HG02571 (cell line): ENCODE measurements around the gene NKIRAS2.

Source experiments
- ATAC-seq: cut with Tn5 transposase; IDR thresholded peaks from one replicate; pipeline ENCODE4 v1.9.1; 2021; ENCODE audit warnings: mild to moderate bottlenecking, moderate library complexity; ENCODE audit not compliant: unreplicated experiment

Gene NKIRAS2

DNA sequence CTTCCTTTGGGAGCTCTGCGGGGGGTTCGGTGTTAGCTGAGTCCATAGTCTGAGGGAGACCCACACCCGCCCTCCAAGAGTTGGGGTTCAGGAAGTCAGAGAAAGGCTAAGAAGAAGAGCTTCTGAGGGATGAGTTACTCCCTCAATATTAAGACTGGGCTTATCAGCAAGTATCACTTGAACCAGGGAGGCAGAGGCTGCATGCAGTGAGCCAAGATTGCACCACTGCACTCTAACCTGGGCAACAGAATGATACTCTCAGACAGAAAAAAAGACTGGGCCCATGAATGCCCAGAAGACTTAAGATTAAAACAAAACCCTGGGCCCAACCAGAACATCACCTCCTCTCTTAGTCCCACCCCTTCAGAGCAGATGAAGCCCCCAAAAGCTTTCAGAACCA is 6.0 kb downstream of the NKIRAS2 start:
- no peak for ATAC-seq

DNA sequence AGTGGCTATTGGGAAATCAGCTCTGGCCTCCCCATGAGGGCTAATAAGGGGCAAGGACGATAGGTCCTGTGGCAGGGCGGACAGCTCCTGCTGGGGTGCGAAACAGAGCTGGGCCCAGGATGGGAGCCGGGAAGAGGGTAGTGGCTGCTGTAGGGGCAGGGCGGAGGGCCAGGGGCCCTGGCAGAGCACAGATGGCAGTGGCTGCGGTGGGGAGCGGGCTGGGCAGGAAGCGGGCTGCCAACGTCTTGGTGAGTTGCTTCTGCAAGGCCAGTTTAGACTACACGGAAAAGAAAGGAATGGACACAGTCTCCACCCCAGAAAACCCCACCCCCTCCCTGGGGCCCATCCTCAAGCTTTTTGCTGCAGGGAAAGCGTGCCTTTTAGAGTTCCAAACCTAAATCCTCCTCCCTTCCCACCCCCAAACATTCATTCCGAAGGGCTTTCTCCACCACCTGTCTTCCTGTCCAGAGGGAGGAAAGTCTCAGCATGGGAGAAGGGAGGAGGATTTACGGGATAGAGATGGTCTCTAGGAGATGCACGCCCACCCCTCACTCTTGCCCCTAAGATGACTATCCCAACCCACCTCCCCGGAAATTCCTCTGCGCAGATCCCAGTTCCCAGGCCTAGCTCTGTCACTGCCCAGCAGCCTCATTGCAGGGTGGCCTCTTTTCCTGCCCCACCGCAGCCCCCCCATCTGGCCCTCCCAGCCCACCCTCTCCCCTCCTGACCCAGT is 7.1 kb downstream of the NKIRAS2 start:
- no peak for ATAC-seq

DNA sequence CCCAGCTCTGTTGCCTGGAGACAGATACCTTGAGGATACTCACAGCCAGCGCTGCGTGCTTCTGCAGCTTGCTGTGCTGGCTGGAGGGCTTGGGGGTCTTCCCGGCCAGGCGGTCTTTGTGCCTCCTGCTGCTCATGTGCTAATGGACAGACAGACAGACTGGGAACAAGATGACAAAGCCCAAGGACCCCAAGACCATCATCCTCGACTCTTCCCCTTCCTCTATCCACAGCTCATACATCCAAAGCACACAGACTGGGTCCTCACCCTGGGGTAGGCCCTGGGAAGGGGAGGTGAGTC is 7.7 kb downstream of the NKIRAS2 start:
- no peak for ATAC-seq

DNA sequence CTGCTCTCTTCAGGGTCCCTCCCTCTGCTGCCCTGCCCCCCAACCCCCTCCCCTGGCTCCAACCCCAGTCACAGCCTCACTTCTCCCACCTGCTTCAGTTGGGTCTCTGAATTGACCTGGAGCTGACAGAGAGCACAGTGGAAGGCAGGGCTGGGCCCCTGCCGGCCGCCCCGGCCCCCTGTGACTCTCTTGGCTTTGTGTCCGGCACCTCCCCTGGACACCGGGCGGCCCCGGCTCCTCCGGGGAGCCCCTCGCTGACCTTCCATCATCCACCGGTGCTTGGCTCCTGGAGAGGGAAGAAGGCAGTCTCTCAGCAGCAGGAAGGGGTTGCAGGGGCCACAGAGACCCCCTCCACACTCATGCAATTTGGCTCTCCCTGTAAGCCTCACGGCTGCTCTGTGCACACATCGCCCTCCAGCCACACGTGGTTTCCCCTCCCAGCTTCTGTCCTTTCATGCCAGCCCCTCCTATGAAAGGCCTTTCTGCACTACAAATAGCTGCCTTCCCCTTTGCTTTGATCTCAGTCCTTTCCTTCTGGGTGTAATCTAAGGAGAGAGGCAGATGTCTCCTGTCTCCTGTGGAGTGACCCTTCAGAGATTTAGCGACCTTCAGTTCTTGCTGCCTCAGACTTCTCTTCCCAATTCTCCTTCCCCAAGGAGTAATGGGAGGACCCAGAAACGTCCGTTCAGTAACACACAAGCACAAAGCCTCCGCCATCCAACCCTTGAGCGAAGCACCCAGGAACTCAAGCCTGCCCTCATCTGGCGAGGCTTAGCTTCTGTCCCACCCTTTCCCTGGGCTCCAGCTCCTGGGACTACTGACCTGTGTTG is 8.3 kb downstream of the NKIRAS2 start:
- no peak for ATAC-seq

DNA sequence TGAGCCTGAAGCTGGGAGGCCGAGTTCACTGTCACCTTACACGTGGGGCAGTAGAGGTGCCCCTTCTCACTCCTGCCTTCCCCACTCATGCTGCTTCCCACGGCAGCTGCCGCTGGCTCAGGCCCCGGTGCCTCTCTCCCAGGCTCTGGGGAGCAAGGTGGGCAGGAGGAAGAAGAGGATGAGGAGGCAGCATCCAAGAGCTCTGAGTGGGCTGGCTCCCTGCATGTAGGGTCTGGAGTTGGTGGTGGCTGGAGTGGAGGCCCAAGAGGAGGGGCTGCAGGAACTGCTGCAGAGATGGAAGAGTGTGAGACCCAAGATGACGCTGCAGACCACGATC is 8.9 kb downstream of the NKIRAS2 start:
- ATAC-seq = no peak

DNA sequence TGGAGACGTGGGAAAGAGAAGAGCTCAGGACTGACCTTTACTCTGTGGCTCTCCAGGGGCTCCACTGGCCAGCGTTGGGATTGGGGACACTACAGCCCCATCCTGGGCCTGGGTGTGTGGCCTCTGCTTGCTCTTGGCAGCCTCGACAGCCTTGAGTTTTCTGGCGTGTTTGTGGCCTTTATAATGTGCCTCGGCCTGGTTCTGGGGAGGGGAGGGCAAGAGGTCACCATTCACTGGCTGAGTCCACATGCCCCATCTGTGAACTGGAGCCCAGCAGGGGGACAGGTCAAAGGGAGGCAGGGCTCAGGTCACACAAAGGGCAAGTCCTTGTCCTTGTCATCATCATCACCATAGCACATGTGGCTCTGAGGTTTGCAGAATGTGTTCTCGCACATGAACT is 11.7 kb downstream of the NKIRAS2 start:
- ATAC-seq = no peak

DNA sequence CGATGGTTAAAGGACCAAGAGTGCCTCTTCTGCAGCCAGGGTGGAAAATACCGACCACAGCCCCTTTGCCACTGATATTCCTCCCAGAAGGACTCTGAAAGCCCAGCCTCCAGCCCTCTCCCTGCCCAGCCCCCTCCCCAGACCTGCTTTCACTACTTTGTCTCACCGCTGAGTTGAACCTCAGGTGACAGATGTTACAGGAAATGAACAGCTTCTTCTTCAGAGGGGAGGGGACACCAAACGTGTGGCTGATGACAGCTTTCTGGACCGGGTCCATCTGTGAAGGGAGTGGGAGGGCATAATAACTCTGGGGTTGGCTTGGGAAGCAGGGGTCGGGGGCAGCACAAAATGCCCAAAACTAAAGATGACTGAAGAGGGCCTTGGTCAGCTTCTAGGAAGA is 14.2 kb downstream of the NKIRAS2 start:
- ATAC-seq = no peak

DNA sequence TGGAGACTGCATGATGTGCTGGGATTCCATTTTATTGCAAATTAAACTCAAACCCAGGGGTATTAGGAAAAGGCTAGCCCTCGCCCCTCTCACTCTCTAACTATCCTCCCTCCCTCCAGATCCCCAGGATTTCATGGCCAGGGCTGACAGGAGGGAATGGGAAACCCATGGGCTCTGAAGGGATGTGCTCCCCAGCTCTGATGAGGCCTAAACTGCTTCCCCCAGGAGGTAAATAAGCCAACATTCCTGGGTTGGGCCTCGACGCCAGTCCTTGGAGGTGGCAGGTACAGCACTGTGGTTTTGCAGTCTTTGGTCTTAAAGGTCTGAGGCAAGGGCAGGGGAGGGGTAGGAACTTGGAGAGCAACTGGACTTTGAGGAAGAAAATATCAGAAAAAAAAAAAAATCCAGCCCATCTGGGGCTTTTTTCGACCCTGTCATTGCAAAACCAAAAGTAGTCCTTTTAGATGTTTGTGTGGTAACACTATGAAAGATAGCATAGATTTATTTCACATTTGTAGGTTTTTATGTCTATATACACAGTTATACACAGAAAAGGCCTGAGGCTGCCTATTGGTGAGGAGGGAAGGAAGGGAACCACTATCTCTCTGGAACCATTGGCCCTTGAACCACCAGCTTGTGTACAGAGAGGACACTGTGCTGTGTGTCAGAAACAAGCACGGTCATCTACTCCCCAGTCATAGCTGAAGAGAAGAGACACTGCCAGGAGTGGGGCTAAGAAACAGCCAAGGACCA is 18.5 kb downstream of the NKIRAS2 start:
- ATAC-seq = no peak

DNA sequence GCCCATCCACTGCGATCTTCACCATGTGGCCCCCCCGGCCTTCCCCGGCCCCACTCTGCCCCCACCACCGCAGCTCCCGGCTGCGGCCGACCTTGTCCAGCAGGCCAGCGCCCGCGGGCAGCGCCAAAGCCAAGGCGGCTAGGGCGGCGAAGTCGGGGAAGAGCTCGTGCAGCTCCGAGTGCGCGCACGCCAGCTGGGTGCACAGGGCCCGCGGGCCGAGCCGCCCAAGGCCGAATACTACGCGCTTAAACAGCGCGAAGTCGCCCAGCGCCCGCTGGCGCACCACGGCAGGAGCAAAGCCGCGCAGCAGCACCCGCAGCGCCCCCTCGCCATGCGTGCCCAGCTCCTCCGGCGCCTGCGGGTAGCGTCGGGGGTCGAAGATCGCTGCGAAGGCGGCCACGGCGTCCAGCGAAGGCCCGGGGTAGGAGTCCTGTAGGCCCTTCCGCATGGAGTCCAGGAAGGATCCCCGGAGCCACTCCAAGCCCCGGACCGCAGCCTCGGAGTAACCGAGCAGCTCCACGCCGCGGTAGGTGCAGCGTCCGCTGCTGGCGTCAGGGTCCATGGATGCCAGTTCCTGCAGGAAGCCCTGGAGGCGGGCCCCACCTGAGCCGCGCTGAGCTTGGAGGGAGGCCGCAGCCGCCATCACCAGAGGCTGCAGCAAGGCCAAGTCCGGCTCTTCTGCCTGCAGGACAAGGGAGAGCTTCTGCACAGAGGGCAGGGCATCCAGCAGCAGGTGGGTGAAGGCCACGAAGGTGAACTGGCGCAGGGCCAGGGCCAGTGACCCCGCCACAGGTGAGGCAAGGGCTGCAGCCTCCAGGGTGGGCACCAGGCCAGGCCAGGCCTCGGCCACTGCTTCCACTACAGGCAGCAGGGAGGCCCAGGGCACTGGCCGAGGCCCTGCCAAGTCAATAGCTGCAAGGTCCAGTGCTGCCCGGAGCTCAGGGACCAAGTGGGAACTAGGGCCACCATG is 20.2 kb downstream of the NKIRAS2 start:
- no peak for ATAC-seq

DNA sequence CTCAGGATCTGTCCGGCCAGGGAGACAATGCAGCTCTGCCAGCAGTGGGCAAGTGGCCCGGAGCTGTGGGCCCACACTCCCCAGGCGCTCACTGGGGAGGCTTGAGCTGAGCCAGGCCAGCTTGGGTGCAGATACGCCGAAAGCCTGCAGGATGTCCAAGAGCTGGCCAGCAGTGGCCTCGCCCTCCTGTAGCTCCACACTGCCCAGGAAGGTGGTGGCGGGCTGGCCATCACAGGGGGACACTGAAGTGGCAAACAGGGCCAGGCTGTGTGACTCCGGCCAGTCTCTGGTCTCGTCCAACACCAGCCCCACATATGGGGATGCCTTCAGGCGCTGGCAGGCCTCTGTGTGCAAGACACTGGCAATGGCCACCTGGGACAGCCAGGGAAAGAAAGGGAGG is 20.9 kb downstream of the NKIRAS2 start:
- ATAC-seq = no peak

DNA sequence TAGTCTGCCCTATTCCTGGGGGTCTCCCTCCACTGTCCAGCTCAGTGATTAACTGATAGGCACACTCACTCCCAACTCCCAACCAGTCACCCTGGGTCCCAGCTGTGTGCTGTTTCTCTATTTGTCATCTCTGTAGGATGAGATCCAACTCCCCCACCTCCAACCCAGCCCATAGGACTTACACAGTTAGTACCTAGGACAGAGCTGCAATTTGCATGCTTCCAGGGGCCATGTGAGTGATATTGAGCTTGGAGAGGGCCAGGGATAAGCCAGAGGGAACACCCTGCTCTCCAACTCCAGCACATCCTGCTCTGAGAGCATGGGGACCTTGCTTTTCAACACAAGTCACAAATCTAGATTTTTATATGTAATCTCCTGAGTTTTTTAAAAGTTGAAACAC is 21.7 kb downstream of the NKIRAS2 start:
- no peak for ATAC-seq

DNA sequence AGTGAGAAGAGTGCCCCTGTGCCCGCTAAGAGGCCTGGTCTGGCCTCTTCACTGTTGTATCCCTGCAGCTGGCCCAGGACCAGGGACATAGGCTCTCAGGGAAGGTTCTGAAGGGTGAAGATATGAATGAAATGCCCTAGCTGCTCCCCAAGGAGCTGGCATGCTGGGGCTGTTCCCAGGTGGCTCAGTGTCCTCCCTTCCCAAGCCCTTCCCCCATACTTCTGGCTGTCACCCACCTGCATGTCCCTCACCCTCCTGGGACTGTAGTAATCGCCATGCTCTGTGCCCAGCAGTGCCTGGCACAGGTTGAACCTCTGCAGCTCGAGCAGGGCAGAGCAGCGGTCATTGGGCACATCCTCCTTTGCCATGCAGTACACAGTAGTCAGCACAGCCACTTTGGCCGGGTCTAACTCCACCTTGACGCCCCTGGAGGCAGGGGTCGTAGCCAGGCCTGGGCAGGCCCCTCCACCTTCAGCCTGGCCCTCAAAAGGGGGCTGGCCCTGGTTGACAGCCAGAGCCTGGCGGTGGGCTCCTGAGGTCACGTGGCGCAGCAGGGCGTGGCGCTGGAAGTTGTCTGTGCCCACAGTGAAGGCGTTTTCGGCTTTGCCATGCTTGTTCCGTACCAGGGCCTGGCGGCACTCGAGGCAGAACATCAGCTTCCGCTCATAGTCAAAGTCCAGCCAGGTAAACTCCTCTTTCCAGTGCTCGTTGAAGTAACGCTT is 22.9 kb downstream of the NKIRAS2 start:
- ATAC-seq = no peak

DNA sequence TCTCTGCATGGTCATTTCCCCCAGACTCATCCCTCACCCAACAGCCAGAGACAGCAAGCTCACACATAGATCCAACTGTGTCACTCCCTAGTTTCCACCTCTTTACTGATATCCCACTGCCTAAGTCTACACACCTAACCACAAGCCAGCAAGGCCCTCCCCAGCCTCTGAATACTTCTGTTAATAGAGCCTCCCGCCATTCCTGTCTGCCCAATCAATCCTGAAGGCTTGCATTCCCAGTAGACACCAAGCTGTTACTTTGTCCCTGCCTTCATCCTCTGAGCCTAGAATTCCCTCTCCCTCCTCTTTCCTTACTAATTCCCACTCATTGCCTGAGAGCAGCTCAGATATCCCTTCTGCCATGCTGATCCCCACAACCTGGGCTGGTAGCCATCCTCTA is 25.8 kb downstream of the NKIRAS2 start:
- no peak for ATAC-seq

DNA sequence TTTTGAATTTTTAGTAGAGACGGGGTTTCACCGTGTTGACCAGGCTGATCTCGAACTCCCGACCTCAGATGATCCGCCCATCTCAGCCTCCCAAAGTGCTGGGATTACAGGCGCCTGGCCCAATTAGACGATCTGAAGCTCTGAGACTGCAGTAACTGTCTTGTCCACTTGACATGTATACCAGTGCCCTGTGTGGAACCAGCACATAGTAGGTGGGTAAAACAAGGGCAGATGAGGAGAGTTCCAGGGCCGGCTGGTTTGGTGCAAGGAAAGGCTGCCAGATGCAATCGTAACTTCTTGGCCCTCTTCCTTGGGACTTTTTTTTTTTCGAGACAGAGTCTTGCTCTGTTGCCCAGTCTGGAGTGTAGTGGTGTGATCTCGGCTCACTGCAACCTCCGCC is 27.5 kb downstream of the NKIRAS2 start:
- no peak for ATAC-seq

DNA sequence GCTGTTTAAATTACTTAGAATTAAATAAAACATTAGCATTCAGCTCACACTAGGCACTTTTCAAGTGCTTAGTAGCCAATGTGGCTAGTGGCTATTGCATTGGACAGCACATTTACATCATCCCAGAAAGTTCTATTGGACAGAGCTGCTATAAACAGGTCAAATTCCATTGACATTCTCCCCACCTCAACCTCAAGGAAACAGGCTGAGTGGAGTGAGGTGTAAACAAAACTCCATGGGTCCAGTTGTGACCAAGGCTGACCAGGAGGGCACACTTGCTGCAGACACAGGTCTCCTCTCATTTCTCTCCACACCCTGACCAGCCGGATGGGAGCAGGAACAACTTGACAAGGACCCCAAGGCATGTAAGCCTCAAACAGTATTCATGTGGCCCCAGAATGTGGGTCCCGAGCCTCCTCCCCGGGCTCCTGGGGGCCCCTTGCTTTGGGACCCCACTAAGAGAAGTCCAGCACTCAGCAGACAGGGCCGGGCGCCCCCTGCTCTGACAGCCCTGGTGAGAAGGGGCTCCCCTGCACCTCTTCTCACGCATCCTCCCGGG is 30.0 kb downstream of the NKIRAS2 start:
- ATAC-seq = no peak

DNA sequence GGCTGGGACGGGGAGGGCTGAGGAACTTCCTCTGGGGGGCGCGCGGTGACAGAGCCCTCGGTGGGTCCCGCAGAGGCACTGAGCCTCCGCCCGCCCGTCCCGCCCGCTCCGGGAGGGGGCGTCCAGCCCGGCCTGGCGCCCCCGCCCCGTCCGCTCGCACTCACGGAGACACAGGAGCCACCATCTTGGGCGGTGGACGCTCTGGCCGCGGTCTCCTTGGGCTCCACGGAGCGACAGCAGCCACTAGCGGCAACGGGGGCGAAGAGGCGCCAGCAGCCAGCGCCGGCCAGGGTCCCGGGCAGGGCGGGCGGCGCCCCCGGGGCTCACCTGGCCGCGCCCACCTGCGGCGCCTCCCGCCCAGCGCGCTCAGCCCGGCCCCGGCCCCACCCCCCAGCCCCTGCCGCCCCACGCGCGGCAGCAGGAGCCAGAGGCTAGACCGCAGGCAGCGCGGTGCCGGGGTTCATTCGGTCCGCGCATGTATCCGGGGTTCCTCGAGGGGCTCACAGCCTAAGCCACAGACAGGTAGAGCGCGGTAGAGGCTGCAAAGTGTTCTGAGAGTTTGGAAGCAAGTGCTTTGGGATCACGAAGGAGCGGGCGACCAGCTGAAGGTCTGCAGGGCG is 30.6 kb downstream of the NKIRAS2 start, which contains the start of gene C17orf113:
C17orf113 (minus strand) TSS at position 209 of the 620 bp plus-strand sequence. CDS start 7,225 bp downstream, outside the sequence.
- no peak for ATAC-seq

DNA sequence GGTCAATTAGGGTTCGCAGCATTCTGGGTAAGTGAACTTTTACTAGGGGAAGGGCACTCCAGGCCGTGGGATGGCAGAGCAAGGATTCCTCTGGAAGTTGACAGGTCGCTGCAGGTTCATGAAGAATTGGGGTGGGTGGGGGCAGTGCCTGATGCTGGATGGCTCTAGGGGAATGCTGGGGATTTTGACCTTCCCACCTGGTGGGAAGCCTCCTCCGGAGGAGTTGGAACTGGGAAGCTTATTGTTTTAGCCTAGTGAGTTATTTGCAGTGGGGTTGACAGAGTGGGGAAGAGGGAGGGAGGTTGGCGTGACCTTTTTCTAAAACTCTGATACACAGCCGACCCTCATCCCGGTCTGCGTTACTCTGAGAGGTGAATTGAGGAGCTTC is 31.1 kb downstream of the NKIRAS2 start:
- ATAC-seq = no peak

DNA sequence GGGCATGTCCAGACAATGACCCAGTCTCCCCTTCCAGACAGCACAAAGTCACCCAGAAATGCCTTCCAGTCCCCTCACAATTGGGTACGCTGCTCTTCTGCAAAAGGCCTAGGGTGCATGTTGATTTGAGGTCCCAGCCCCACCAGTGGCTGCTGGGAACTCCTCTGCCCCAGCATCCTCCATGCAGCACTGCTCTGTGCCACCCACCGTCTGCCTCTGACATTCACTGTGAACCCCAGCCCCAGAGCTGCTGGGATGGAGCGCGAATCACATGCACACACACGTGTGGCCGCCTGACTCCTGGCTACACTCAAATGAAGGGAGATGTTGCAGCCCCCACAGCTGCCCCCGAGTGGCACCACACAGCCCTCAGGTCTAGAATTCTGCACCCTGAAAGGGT is 31.8 kb downstream of the NKIRAS2 start:
- ATAC-seq = no peak

DNA sequence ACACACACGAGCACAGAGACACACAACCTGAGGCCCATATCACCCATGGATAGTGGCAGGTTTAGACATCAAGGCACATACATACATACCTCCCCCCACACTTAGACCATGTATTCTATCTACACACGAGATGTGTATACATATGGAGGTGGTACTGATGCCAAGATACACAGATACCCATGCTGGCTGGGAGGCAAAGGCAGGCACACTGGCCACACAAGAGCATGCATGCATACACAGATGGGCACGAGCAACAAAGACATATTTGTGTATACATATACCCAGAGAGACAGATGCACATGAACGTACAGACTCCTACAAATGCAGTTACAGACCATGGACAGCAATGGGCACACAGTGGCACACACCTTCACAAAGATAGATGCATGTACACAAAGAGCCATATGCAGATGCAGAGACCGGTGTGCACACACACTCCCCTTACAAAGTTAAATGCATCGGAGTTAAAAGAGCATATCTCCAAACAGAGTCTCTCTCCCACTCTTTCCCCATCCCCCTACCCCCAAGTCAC is 32.5 kb downstream of the NKIRAS2 start:
- no peak for ATAC-seq
